Activated CD4-positive, alpha-beta memory T cell treated with anti-CD3 and anti-CD28 coated beads for 36 hours (primary cell): ENCODE data around the gene USP26. TPM values are rescaled to one million over a fixed set of nuclear protein-coding genes. Genes with fewer than 3 reads are reported as not detected.
"Not testable (repeated sequence)": the region's sequence is repeated elsewhere in the genome, so short reads cannot be mapped to it uniquely, and the experiment has no call there.

Experiments used
- CTCF ChIA-PET: fragments of 350-600 bp; sonication (Branson Sonifier 250); formaldehyde crosslinking; loops from one replicate; lab custom pipeline; 2021; ENCODE audit warnings: antibody characterized with exemption, inconsistent platforms; lab: Charles Lee
- POLR2A ChIA-PET: fragments of 350-600 bp; sonication (Branson Sonifier 250); formaldehyde crosslinking; loops from one replicate; lab custom pipeline; 2021; ENCODE audit warnings: antibody characterized with exemption; lab: Charles Lee
- DNase-seq: peaks from one replicate; pipeline ENCODE4 v3.0.0-alpha.2; 2020
- H3K27ac Mint-ChIP-seq: one replicate; pipeline ENCODE4 v1.8.0; 2021; ENCODE audit warnings: mixed read lengths
- H3K27me3 Mint-ChIP-seq: one replicate; pipeline ENCODE4 v1.8.0; 2021; ENCODE audit warnings: mixed read lengths
- H3K36me3 Mint-ChIP-seq: one replicate; pipeline ENCODE4 v1.8.0; 2021; ENCODE audit warnings: mixed read lengths
- H3K4me1 Mint-ChIP-seq: one replicate; pipeline ENCODE4 v1.8.0; 2021; ENCODE audit warnings: low read depth, mixed read lengths
- H3K4me3 Mint-ChIP-seq: one replicate; pipeline ENCODE4 v1.8.0; 2021; ENCODE audit warnings: mild to moderate bottlenecking, mixed read lengths
- H3K9me3 Mint-ChIP-seq: one replicate; pipeline ENCODE4 v1.8.0; 2021; ENCODE audit warnings: mixed read lengths
- intact Hi-C: fragments of 100-400 bp; cut with micrococcal nuclease; formaldehyde crosslinking; loops from one replicate; pipeline ENCODE4 v1.15.1; 2023
- total RNA-seq, 2 experiments: library from RNA; stranded (reverse); gene quantifications; one replicate each; pipeline ENCODE4 v1.2.3, GENCODE V29; 2021

Gene USP26
- total RNA-seq, 2 experiments from 2014 or later, result not detected

DNA sequence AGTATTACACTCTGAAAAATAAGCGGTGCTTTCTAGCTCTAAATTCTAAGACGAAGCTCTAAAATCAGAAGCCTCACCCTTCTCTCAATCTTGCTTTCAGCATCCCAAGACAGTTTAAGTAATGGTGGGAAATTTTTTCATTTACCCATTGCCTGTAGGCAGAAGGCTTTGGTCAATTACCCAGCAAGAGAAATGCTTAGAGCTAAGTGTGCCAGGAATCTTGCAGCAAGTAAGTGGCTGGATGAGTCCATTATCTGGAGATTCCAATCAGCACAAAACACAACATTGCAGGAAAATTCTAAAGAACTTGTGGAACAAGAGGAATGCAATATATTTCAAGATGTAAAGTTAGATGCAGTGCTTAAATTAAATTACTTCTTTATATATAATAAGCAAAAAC is 28.4 kb downstream of the USP26 start:
- Mint-ChIP-seq H3K27ac (no peak overlapping the region), H3K4me3 (no peak overlapping the region), H3K36me3 (no peaks in the 10 kb centered on the region), H3K9me3 (no peaks in the 10 kb centered on the region), H3K27me3 (peaks cover under 1% of the 10 kb centered on the region), H3K4me1 (no peaks in the 10 kb centered on the region)
- ChIA-PET POLR2A (no interaction called here), CTCF (no interaction called here)
- DNase-seq, result no peak
- intact Hi-C loops, result no loop called here

DNA sequence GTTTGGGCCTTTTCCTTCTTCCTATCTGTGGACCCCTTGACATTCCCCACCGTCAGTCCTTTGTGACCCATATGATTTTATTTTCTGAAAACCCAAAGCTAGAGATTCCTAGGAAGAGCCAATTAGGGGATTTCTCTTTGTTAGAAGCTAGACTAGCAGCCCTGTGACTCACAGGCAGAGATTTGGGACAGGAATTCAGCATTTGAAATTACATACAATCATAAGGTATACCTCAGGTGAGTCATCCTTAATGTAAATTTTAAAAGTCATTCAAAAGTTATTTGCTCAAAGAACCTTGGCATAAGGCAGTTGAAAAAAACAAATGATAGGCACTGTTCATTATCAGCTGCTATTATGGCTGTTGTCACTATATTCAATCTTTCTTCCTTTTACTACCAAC is 40.6 kb downstream of the USP26 start:
- Mint-ChIP-seq H3K27ac (no peak overlapping the region), H3K9me3 (no peaks in the 10 kb centered on the region), H3K27me3 (no peaks in the 10 kb centered on the region), H3K4me1 (no peaks in the 10 kb centered on the region), H3K4me3 (no peak overlapping the region), H3K36me3 (no peaks in the 10 kb centered on the region)
- intact Hi-C loops, result no loop called here
- DNase-seq, result no peak
- POLR2A ChIA-PET, result no interaction called here
- CTCF ChIA-PET, result no interaction called here

DNA sequence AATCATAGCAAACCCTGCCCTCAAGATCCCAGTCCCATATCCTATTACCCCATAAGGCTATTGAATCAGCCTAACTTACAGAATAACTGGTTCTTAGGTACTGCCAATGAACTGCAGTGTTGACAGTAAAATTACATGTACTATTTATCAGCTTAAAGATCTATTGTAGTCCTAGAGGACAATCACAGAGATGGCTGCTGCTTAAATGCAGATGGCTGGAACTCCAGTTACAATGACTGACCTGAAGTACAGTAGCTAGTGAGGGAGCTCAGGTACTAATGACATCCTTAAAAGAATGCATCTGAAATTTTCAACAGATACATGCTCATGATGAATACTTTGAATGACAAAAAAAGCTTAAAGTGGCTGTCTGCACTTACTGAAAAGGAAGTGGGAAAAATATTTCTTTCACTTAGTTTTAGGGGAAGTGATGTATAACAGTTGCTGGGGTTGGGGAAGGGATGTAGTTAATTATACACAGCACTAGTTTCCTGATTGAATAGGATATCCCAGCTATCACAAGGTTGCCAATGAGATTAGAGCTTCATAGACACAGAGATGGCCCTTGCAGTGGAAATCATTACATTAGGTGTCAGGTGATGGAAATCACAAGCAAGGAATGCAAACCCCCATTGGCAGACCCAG is 42.0 kb downstream of the USP26 start:
- Mint-ChIP-seq H3K4me1 (no peaks in the 10 kb centered on the region), H3K27me3 (no peaks in the 10 kb centered on the region), H3K36me3 (no peaks in the 10 kb centered on the region), H3K4me3 (no peak overlapping the region), H3K27ac (no peak overlapping the region), H3K9me3 (no peaks in the 10 kb centered on the region)
- CTCF ChIA-PET, result no interaction called here
- POLR2A ChIA-PET, result no interaction called here
- intact Hi-C loops, result no loop called here
- DNase-seq, result no peak

DNA sequence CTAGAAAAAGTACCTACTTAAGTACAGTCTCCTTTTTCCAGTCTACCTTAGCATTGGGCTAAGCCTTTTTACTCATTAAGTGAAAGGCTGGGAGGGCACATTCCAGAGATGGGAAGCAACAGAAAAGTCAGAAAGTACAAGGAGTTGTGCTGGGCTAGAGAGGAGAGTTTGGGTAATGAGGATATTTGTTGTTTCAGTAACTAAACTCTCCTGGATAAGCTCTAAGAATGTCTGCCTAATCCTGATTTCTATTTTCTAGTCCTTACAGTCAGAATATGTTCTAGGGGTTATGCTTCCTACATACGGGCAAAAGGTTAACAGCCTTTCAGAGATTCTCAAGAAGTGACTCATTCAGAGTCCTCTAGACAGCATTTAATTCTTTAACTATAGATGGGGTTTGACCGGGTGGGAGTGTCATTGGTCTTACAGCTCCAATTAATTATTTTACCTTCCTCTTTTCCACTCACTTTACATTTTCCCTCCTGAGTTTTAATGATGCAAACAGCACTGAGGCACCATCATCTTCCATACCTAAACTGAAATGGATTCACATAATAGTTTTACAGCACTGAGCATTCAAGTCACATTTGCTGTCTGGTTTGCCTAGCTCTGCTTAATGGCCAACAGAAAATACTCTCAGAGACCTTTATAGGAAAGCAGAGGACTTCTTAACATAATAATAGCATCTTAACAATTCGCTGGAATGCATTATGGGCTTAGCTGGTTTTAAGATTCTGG is 42.9 kb downstream of the USP26 start:
- no peaks in the 10 kb centered on the region for H3K9me3 Mint-ChIP-seq
- CTCF ChIA-PET, result no interaction called here
- intact Hi-C loops, result no loop called here
- no peak overlapping the region for H3K4me3 Mint-ChIP-seq
- POLR2A ChIA-PET, result no interaction called here
- H3K36me3 Mint-ChIP-seq, result no peaks in the 10 kb centered on the region
- H3K27me3 Mint-ChIP-seq, result no peaks in the 10 kb centered on the region
- DNase-seq, result no peak
- no peak overlapping the region for H3K27ac Mint-ChIP-seq
- H3K4me1 Mint-ChIP-seq, result no peaks in the 10 kb centered on the region

DNA sequence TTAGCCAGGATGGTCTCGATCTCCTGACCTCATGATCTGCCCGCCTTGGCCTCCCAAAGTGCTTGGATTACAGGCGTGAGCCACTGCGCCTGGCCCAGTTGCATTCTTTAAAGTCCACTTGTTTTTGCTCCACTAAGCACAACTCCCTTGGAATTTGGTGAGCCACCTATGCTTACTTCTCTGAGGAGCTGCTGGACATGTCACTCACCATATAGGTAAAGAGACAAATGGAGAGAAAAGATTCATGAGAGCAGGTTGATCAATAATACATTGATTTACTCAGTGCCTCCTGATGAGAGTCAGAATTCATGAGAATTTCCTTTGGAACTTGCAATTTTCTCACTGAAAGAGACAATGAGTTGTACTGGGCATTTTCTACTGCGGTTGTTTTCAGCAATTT is 48.2 kb downstream of the USP26 start:
- DNase-seq, result no peak
- intact Hi-C loops, result no loop called here
- Mint-ChIP-seq H3K4me1 (no peaks in the 10 kb centered on the region), H3K9me3 (no peaks in the 10 kb centered on the region), H3K27me3 (no peaks in the 10 kb centered on the region), H3K27ac (no peak overlapping the region), H3K4me3 (no peak overlapping the region), H3K36me3 (no peaks in the 10 kb centered on the region)
- CTCF ChIA-PET, result no interaction called here
- POLR2A ChIA-PET, result no interaction called here

DNA sequence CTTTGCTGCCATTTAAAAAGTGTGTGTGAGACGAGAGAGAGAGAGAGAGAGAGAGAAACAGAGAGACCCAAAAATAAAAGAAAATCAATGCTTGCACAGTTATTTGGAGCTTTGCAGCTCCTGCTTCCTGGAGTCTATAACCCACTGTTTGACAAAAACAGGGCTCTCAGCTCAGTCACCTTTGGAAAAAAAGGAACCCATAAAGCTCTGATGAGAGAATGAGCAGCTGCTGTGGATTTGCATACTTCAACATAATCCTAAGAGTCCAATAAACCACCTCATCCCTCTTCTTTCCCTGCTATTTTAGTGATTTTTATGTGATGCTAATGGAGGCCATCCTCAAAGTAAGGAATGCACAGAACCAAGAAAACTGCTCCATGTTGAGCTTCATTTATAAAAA is 50.3 kb downstream of the USP26 start:
- CTCF ChIA-PET, result no interaction called here
- Mint-ChIP-seq H3K27ac (no peak overlapping the region), H3K36me3 (no peaks in the 10 kb centered on the region), H3K27me3 (no peaks in the 10 kb centered on the region), H3K4me1 (no peaks in the 10 kb centered on the region), H3K4me3 (no peak overlapping the region), H3K9me3 (no peaks in the 10 kb centered on the region)
- DNase-seq, result no peak
- POLR2A ChIA-PET, result no interaction called here
- intact Hi-C loops, result no loop called here

DNA sequence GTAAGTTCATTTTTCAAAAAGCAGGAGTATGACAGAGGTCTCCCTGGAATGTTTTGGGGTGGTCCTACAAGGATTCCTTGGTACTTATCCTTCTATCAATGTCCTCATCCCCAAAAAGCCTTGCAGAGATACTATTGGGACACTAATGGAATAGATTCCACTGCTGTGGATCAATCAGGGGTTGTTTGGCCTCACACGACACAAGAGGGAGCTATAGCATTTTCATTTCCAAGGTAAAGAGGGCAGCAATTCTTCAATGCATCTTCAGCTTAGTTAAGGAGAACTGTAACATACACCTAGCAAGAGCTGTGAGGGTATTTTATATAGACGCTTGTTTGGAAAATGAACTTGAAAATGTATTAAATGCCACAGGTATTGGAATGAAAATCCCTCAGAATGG is 50.9 kb downstream of the USP26 start:
- CTCF ChIA-PET, result no interaction called here
- intact Hi-C loops, result no loop called here
- no peaks in the 10 kb centered on the region for H3K9me3 Mint-ChIP-seq

DNA sequence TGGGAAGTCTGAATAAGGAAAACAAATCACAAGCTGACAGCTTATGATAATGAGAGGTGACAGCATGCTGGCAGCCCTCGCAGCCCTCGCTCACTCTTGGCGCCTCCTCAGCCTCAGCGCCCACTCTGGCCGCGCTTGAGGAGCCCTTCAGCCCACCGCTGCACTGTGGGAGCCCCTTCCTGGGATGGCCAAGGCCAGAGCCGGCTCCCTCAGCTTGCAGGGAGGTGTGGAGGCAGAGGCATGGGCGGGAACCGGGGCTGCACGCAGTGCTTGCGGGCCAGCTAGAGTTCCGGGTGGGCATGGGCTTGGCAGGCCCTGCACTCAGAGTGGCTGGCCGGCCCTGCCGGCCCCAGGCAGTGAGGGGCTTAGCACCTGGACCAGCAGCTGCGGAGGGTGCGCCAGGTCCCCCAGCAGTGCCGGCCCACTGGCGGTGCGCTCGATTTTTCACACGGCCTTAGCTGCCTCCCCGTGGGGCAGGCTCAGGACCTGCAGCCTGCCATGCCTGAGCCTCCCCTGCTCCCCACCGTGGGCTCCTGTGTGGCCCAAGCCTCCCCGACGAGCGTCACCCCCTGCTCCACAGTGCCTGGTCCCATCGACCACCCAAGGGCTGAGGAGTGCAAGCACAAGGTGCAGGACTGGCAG is 52.6 kb downstream of the USP26 start:
- H3K27me3 Mint-ChIP-seq, POLR2A ChIA-PET, H3K36me3 Mint-ChIP-seq, H3K9me3 Mint-ChIP-seq, H3K4me3 Mint-ChIP-seq, DNase-seq, CTCF ChIA-PET, intact Hi-C loops, H3K27ac Mint-ChIP-seq, H3K4me1 Mint-ChIP-seq: not testable (repeated sequence)

More for the DNA sequence above, 50.9 kb downstream of the USP26 start:
- POLR2A ChIA-PET, result no interaction called here
- H3K27me3 Mint-ChIP-seq, result no peaks in the 10 kb centered on the region
- H3K27ac Mint-ChIP-seq, result no peak overlapping the region
- H3K4me1 Mint-ChIP-seq, result no peaks in the 10 kb centered on the region
- no peak for DNase-seq
- H3K36me3 Mint-ChIP-seq, result no peaks in the 10 kb centered on the region
- no peak overlapping the region for H3K4me3 Mint-ChIP-seq

DNA sequence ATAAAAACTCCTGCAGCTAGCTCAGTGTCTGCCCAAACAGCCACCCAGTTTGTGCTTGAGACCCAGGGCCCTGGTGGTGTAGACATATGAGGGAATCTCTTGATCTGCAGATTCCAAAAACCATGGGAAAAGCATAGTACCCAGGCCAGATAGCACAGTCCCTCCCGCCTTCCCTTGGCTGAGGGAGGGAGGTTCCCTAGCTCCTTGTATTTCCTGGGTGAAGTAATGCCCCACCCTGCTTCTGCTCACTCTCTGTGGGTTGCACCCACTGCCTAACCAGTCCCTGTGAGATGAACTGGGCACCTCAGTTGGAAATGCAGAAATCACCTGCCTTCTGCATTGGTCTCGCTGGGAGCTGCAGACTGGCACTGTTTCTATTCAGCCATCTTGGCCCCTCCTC is 54.6 kb downstream of the USP26 start:
- no peak for DNase-seq
- Mint-ChIP-seq H3K4me3 (no peak overlapping the region), H3K4me1 (no peaks in the 10 kb centered on the region), H3K9me3 (no peaks in the 10 kb centered on the region), H3K36me3 (no peaks in the 10 kb centered on the region), H3K27ac (no peak overlapping the region), H3K27me3 (no peaks in the 10 kb centered on the region)
- CTCF ChIA-PET, result no interaction called here
- intact Hi-C loops, result no loop called here
- POLR2A ChIA-PET, result no interaction called here

DNA sequence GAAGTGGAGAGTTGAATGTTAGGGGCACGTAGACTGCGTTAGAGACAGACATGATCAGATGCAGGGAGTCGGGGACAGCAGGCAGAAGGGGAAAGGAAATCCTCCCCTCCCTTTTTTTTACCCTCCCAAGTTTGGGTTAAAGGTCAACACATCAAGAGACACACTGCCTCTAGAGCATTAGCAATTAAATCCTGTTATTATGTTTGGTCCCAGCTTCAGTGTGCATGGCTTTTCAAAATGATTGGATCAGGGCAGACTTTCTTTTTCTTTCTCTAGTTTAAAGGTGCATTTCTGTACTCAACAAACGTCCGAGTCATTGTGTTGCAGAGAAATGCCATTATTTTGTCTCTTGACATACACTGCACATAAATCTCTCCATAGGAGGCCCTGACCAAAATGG is 63.9 kb downstream of the USP26 start:
- DNase-seq, result no peak
- Mint-ChIP-seq H3K4me1 (no peaks in the 10 kb centered on the region), H3K36me3 (no peaks in the 10 kb centered on the region), H3K9me3 (no peaks in the 10 kb centered on the region), H3K27ac (no peak overlapping the region), H3K27me3 (peaks cover 3% of the 10 kb centered on the region), H3K4me3 (no peak overlapping the region)
- CTCF ChIA-PET, result no interaction called here
- POLR2A ChIA-PET, result no interaction called here
- intact Hi-C loops, result no loop called here

DNA sequence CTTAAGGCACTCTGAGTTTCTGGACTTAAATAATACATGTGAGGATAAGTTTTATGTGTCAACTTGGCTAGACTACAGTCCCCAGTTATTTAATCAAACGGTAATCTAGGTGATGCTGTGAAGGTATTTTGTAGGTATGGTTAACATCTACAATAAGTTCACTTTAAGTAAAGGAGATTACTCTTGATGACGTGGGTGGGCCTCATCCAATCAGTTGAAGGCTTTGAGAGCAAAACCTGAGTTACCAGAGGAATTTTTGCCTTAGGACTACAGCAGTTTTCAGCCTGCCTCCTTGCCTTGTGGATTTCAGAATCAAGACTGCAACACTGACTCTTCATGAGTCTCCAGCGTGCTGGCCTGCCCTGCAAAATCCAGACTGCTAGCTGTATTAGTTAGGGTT is 78.7 kb downstream of the USP26 start:
- CTCF ChIA-PET, result no interaction called here
- Mint-ChIP-seq H3K27ac (no peak overlapping the region), H3K9me3 (no peaks in the 10 kb centered on the region), H3K4me1 (no peaks in the 10 kb centered on the region), H3K4me3 (no peak overlapping the region), H3K36me3 (no peaks in the 10 kb centered on the region), H3K27me3 (no peaks in the 10 kb centered on the region)
- DNase-seq, result no peak
- intact Hi-C loops, result no loop called here
- POLR2A ChIA-PET, result no interaction called here

DNA sequence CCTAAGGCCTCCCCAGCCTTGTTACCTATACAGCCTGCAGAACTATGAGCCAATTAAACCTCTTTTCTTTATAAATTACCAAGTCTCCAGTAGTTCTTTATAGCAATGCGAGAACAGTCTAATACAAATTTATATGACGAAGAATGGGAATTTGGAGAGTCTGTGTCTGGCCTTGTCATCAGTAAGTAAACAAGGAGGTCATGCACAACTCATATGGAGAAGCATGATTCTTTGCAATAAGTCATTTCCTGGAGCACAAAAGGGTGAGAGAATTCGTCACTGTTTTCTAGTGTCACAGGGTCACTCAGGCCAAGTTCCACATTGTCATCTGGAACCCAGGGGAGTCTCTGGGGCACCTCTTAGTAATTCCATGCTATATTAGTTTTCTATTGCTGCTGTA is 89.5 kb downstream of the USP26 start:
- no peak overlapping the region for H3K4me3 Mint-ChIP-seq
- ChIA-PET CTCF (no interaction called here), POLR2A (no interaction called here)
- H3K27ac Mint-ChIP-seq, result no peak overlapping the region
- H3K36me3 Mint-ChIP-seq, result no peaks in the 10 kb centered on the region
- H3K4me1 Mint-ChIP-seq, result no peaks in the 10 kb centered on the region
- no peak for DNase-seq
- H3K27me3 Mint-ChIP-seq, result no peaks in the 10 kb centered on the region
- intact Hi-C loops, result no loop called here
- no peaks in the 10 kb centered on the region for H3K9me3 Mint-ChIP-seq

DNA sequence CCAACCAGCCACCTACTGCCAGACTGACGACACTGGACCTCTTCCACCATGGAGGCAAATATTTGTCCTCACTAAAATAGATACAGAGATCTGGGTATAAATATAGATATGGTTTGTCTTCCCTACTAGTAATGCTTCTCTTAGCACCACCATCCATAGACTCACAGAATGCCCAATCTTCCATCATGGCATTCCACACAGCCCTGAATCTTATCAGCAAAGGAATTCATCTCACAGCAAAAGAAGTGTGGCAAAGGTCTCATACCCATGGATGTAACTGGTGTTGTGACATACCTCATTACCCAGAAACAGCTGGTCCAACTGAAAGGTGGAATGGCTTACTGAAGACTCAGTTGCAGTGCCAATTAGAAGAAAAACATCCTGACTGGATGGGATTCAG is 91.3 kb downstream of the USP26 start:
- Mint-ChIP-seq H3K9me3 (no peaks in the 10 kb centered on the region), H3K4me1 (no peaks in the 10 kb centered on the region), H3K27ac (no peak overlapping the region), H3K36me3 (no peaks in the 10 kb centered on the region), H3K4me3 (no peak overlapping the region), H3K27me3 (no peaks in the 10 kb centered on the region)
- intact Hi-C loops, result no loop called here
- CTCF ChIA-PET, result interaction anchor here (0.7 to 1.3 kb wide), 4 partner anchors 14 to 665 kb away, joined by 3 to 4 read pairs (median 3); no protein-coding TSS in a partner anchor
- POLR2A ChIA-PET, result no interaction called here
- DNase-seq, result no peak
